OCI-LY1 (cell line): ENCODE data around the gene TNPO3.

ENCODE experiments used
- EZH2 ChIP-seq: fragments of 200-600 bp; sonication (generic), shearing (Covaris generic); IDR thresholded peaks from 2 replicates; pipeline ENCODE4 v1.8.0; 2017; ENCODE audit warnings: borderline replicate concordance, mixed run types, mild to moderate bottlenecking, antibody characterized with exemption, low read length, moderate library complexity, mixed read lengths
- TF ChIP-seq, protein P1 (sequence below): fragments of 200-600 bp; sonication (generic), shearing (Covaris generic); IDR thresholded peaks from 2 replicates; pipeline ENCODE4 v1.5.1; 2017; ENCODE audit warnings: mild to moderate bottlenecking, antibody characterized with exemption, low read length, moderate library complexity, mixed read lengths

- TF ChIP-seq, protein P1, sequence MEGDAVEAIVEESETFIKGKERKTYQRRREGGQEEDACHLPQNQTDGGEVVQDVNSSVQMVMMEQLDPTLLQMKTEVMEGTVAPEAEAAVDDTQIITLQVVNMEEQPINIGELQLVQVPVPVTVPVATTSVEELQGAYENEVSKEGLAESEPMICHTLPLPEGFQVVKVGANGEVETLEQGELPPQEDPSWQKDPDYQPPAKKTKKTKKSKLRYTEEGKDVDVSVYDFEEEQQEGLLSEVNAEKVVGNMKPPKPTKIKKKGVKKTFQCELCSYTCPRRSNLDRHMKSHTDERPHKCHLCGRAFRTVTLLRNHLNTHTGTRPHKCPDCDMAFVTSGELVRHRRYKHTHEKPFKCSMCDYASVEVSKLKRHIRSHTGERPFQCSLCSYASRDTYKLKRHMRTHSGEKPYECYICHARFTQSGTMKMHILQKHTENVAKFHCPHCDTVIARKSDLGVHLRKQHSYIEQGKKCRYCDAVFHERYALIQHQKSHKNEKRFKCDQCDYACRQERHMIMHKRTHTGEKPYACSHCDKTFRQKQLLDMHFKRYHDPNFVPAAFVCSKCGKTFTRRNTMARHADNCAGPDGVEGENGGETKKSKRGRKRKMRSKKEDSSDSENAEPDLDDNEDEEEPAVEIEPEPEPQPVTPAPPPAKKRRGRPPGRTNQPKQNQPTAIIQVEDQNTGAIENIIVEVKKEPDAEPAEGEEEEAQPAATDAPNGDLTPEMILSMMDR, result no peak
- TF ChIP-seq EZH2, result no peak
Observed at GRCh38 chr7:128989961-128990360, 65.0 kb downstream of the TNPO3 start.
